Stimulated activated CD8-positive, alpha-beta memory T cell treated with anti-CD3 and anti-CD28 coated beads, Interleukin-2, amount 100 ng/mL, for 1 hour (primary cell): ENCODE measurements around the gene C15orf39.
"Not testable (repeated sequence)": the region's sequence is repeated elsewhere in the genome, so short reads cannot be mapped to it uniquely, and the experiment has no call there.

Experiments used
- DNase-seq, 2 donors: peaks; one replicate each; pipeline ENCODE4 v3.0.0-alpha.2; 2020; ENCODE audit warnings: low read depth in 2 of 2

C15orf39 gene

GRCh38 chr15:75211436-75212199 is 9.9 kb downstream of the C15orf39 start:
- DNase-seq, result no peak

GRCh38 chr15:75212200-75212858 is 10.6 kb downstream of the C15orf39 start:
- no peak for DNase-seq

GRCh38 chr15:75213212-75213767 is 11.6 kb downstream of the C15orf39 start:
- no peak for DNase-seq

- DNase-seq, result no peak
Observed at GRCh38 chr15:75213768-75214221, 12.1 kb downstream of the C15orf39 start.

- no peak for DNase-seq
Observed at GRCh38 chr15:75214293-75215096, 12.8 kb downstream of the C15orf39 start.

- DNase-seq, result no peak
Observed at GRCh38 chr15:75215107-75216004, 13.7 kb downstream of the C15orf39 start.

- DNase-seq, result no peak
Observed at GRCh38 chr15:75217012-75217411, 15.3 kb downstream of the C15orf39 start.

- not testable (repeated sequence) for DNase-seq
Observed at GRCh38 chr15:75217574-75217973, 15.9 kb downstream of the C15orf39 start.

- DNase-seq, result not testable (repeated sequence)
Observed at GRCh38 chr15:75219507-75219929, 17.8 kb downstream of the C15orf39 start.

- no peak for DNase-seq
Observed at GRCh38 chr15:75223688-75224087, 22.0 kb downstream of the C15orf39 start.

- no peak for DNase-seq
Observed at GRCh38 chr15:75224281-75224680, 22.6 kb downstream of the C15orf39 start.

GRCh38 chr15:75225102-75225836 is 23.6 kb downstream of the C15orf39 start:
- DNase-seq, result not testable (repeated sequence)

- no peak for DNase-seq
Observed at GRCh38 chr15:75225951-75226732, 24.5 kb downstream of the C15orf39 start.

GRCh38 chr15:75227112-75227511 is 25.4 kb downstream of the C15orf39 start:
- DNase-seq, result not testable (repeated sequence)

- DNase-seq, result no peak
Observed at GRCh38 chr15:75227663-75228280, 26.1 kb downstream of the C15orf39 start.

- no peak for DNase-seq
Observed at GRCh38 chr15:75228787-75229186, 27.1 kb downstream of the C15orf39 start.

- no peak for DNase-seq
Observed at GRCh38 chr15:75229191-75230015, 27.7 kb downstream of the C15orf39 start.

- DNase-seq, result no peak
Observed at GRCh38 chr15:75230016-75230343, 28.3 kb downstream of the C15orf39 start.
